ENCODE results near the gene SGCA.
A peak's percentile ranks its signal among the peaks of the same experiment; 100 is the strongest.

GRCh38 chr17:50184611-50185398, 19.0 kb downstream of the SGCA start:
- TF ChIP-seq CTCF (IDR thresholded peaks at IDR 0.05) = no peak
- no peak for TF ChIP-seq POLR2A (IDR thresholded peaks at IDR 0.05)
- TF ChIP-seq POLR2AphosphoS5 (IDR thresholded peaks at IDR 0.05) = peak in 2 of 3 donors; percentile 23 to 27
- TF ChIP-seq EP300 (IDR thresholded peaks at IDR 0.05) = no peak

Measured in suprapubic skin (tissue), 4 donors.